OCI-LY3 (cell line): ENCODE measurements around the gene TUBE1.
"Not testable (repeated sequence)": the region's sequence is repeated elsewhere in the genome, so short reads cannot be mapped to it uniquely, and the experiment has no call there.

Source experiments
- EZH2phosphoT487 ChIP-seq: fragments of 200-600 bp; shearing (Covaris generic); IDR thresholded peaks from 2 replicates; pipeline ENCODE4 v1.6.1; 2018; ENCODE audit warnings: antibody characterized with exemption, mixed run types, low read depth
- TF ChIP-seq, protein P1 (sequence below): fragments of 200-600, 300-600 bp; sonication (generic); IDR thresholded peaks from 2 replicates; pipeline ENCODE4 v1.5.1; 2014; ENCODE audit warnings: antibody characterized with exemption, low read length, low read depth

DNA sequence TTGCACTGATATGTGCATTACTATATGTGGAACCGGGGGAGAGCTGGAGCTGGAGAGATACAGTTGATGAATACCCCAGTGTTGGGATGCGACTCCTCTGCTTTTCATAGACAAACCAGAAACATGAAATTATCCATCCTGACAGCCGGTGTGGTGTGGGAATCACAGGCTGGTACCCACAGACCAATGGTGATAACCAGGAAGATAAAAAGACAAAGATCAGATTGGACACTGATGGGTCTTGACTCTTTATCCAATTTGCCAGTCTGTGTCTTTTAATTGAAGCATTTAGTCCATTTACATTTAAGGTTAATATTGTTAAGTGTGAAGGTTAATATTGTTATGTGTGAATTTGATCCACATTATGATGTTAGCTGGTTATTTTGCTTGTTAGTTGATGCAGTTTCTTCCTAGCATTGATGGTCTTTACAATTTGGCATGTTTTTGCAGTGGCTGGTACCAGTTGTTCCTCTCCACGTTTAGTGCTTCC lies 36.0 kb downstream of the TUBE1 start:
- TF ChIP-seq, protein P1, sequence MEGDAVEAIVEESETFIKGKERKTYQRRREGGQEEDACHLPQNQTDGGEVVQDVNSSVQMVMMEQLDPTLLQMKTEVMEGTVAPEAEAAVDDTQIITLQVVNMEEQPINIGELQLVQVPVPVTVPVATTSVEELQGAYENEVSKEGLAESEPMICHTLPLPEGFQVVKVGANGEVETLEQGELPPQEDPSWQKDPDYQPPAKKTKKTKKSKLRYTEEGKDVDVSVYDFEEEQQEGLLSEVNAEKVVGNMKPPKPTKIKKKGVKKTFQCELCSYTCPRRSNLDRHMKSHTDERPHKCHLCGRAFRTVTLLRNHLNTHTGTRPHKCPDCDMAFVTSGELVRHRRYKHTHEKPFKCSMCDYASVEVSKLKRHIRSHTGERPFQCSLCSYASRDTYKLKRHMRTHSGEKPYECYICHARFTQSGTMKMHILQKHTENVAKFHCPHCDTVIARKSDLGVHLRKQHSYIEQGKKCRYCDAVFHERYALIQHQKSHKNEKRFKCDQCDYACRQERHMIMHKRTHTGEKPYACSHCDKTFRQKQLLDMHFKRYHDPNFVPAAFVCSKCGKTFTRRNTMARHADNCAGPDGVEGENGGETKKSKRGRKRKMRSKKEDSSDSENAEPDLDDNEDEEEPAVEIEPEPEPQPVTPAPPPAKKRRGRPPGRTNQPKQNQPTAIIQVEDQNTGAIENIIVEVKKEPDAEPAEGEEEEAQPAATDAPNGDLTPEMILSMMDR, result not testable (repeated sequence)
- not testable (repeated sequence) for TF ChIP-seq EZH2phosphoT487
